CD14-positive monocyte (primary cell): ENCODE data around the gene RIPOR3. TPM values are rescaled to one million over a fixed set of nuclear protein-coding genes. Genes with fewer than 3 reads are reported as not detected.

Experiments used
- DNase-seq, 3 donors: peaks; one replicate each; pipeline ENCODE4 v3.0.0-alpha.2; 2011 to 2022
- H2AFZ ChIP-seq: 2 replicates; pipeline ENCODE4 v1.6.0; 2012; ENCODE audit warnings: mild to moderate bottlenecking, low read depth, low read length, inconsistent platforms; ENCODE audit not compliant: insufficient read depth, poor library complexity, severe bottlenecking
- H3K27ac ChIP-seq, 2 donors: 1 replicate in 1 of 2; 2 replicates in 1 of 2; pipeline ENCODE4 v1.5.1; 2012 to 2013; ENCODE audit warnings: low read length in 2 of 2, control low read depth in 1 of 2, inconsistent platforms in 1 of 2, low read depth in 1 of 2, mild to moderate bottlenecking in 1 of 2
- H3K27me3 ChIP-seq, 2 donors: one replicate each; pipeline versions ENCODE4 v1.6.0 to v1.6.1; 2011 to 2013; ENCODE audit warnings: low read length in 2 of 2; ENCODE audit not compliant: control insufficient read depth in 2 of 2, insufficient read depth in 2 of 2
- H3K36me3 ChIP-seq, 2 donors: replicated peaks in 1 of 2; 1 replicate in 1 of 2; 2 replicates in 1 of 2; pipeline versions ENCODE4 v1.5.1 to v1.6.1; 2012 to 2013; ENCODE audit warnings: low read length in 2 of 2, control low read depth in 1 of 2, inconsistent platforms in 1 of 2, mild to moderate bottlenecking in 1 of 2; ENCODE audit not compliant: insufficient read depth in 2 of 2, control insufficient read depth in 1 of 2
- H3K4me1 ChIP-seq, 2 donors: 1 replicate in 1 of 2; 2 replicates in 1 of 2; pipeline versions ENCODE4 v1.5.1 to v1.6.1; 2012 to 2013; ENCODE audit warnings: low read length in 2 of 2, control low read depth in 1 of 2, inconsistent platforms in 1 of 2, mild to moderate bottlenecking in 1 of 2, moderate library complexity in 1 of 2; ENCODE audit not compliant: insufficient read depth in 2 of 2, control insufficient read depth in 1 of 2
- H3K4me2 ChIP-seq: replicated peaks from 2 replicates; pipeline ENCODE3; 2012; ENCODE audit warnings: low read length, moderate library complexity, mild to moderate bottlenecking; ENCODE audit not compliant: poor library complexity, severe bottlenecking; ENCODE audit errors: extremely low read depth
- H3K4me3 ChIP-seq, 3 experiments: fragments of 200-600 bp in 1 of 3; sonication (generic) in 1 of 3; replicated peaks in 1 of 3; 1 replicate in 2 of 3; 2 replicates in 1 of 3; pipeline ENCODE4 v1.5.1; 2011 to 2013; ENCODE audit warnings: low read length in 3 of 3, mild to moderate bottlenecking in 3 of 3, control low read depth in 2 of 3, low read depth in 2 of 3, inconsistent platforms in 1 of 3, moderate library complexity in 1 of 3
- H3K79me2 ChIP-seq: 2 replicates; pipeline ENCODE4 v1.6.0; 2012; ENCODE audit warnings: mild to moderate bottlenecking, control low read depth, inconsistent platforms, low read length, moderate library complexity; ENCODE audit not compliant: insufficient read depth
- H3K9ac ChIP-seq: 2 replicates; pipeline ENCODE4 v1.6.0; 2017; ENCODE audit warnings: low read length, mild to moderate bottlenecking; ENCODE audit not compliant: insufficient read depth, poor library complexity, severe bottlenecking
- H3K9me3 ChIP-seq, 2 donors: replicated peaks in 1 of 2; 1 replicate in 1 of 2; 2 replicates in 1 of 2; pipeline versions ENCODE4 v1.5.1 to v1.6.1; 2012 to 2013; ENCODE audit warnings: low read length in 2 of 2, control low read depth in 1 of 2; ENCODE audit not compliant: control insufficient read depth in 1 of 2, insufficient read depth in 1 of 2
- H4K20me1 ChIP-seq: 2 replicates; pipeline ENCODE4 v1.6.0; 2012; ENCODE audit warnings: mild to moderate bottlenecking, low read length, control low read depth, moderate library complexity; ENCODE audit not compliant: insufficient read depth
- H3K27ac Mint-ChIP-seq, 7 donors: one replicate each; pipeline ENCODE4 v1.8.0; 2020; ENCODE audit warnings: mild to moderate bottlenecking in 7 of 7, mixed read lengths in 7 of 7, moderate library complexity in 6 of 7, inconsistent platforms in 2 of 7
- H3K27me3 Mint-ChIP-seq, 3 donors: one replicate each; pipeline ENCODE4 v1.8.0; 2021 to 2022; ENCODE audit warnings: low read depth in 3 of 3, mild to moderate bottlenecking in 3 of 3, mixed read lengths in 3 of 3, moderate library complexity in 3 of 3, inconsistent platforms in 1 of 3
- H3K36me3 Mint-ChIP-seq, 2 donors: one replicate each; pipeline ENCODE4 v1.8.0; 2020; ENCODE audit warnings: mixed read lengths in 2 of 2, inconsistent platforms in 1 of 2, mild to moderate bottlenecking in 1 of 2
- H3K4me1 Mint-ChIP-seq: one replicate; pipeline ENCODE4 v1.8.0; 2020; ENCODE audit warnings: mild to moderate bottlenecking, mixed read lengths
- H3K4me3 Mint-ChIP-seq, 2 donors: one replicate each; pipeline ENCODE4 v1.8.0; 2020; ENCODE audit warnings: mild to moderate bottlenecking in 2 of 2, mixed read lengths in 2 of 2, moderate library complexity in 1 of 2
- H3K9me3 Mint-ChIP-seq, 7 donors: one replicate each; pipeline ENCODE4 v1.8.0; 2020 to 2022; ENCODE audit warnings: mixed read lengths in 7 of 7, mild to moderate bottlenecking in 6 of 7, moderate library complexity in 6 of 7, inconsistent platforms in 2 of 7
- CTCF ChIP-seq: fragments of 200-600 bp; IDR thresholded peaks from one replicate; pipeline ENCODE4 v1.8.0; 2022; ENCODE audit warnings: antibody characterized with exemption, mild to moderate bottlenecking
- WGBS: methylation state at CpG from one replicate; pipeline ENCODE4 v1.1.5; 2013; ENCODE audit warnings: missing lambda C conversion rate; ENCODE audit not compliant: insufficient coverage; 5-methylcytosine and 5-hydroxymethylcytosine counted together
- intact Hi-C, 2 donors: fragments of 100-400 bp; cut with micrococcal nuclease; formaldehyde crosslinking; loops; one replicate each; pipeline versions ENCODE4 v1.15.0 to v1.15.1; 2023
- polyA plus RNA-seq, 3 donors: library from polyadenylated mRNA; depleted of rRNA in 1 of 3; unstranded in 2 of 3; stranded (reverse) in 1 of 3; fragments of 300-500 nt in 2 of 3; fragments of >200 nt in 1 of 3; fragmentation: Illumina TruSeq in 2 of 3; gene quantifications; 1 replicate in 2 of 3; 2 replicates in 1 of 3; pipeline ENCODE4 v1.2.3, GENCODE V29; 2012 to 2021

Gene RIPOR3
- polyA plus RNA-seq, 3 donors: not detected

GRCh38 chr20:50630578-50631263 is 60.6 kb downstream of the RIPOR3 start:
- Mint-ChIP-seq H3K36me3 (no peaks in the 10 kb centered on the region), H3K4me1 (no peaks in the 10 kb centered on the region), H3K27me3 (peaks cover 1 to 11% (median 4%) of the 10 kb centered on the region in 3 donors), H3K9me3 (no peaks in the 10 kb centered on the region), H3K4me3 (no peak overlapping the region), H3K27ac (no peak overlapping the region)
- TF ChIP-seq CTCF: no peak
- Histone ChIP-seq H3K4me1 (no peaks in the 10 kb centered on the region), H3K9me3 (no peaks in the 10 kb centered on the region), H3K36me3 (no peaks in the 10 kb centered on the region), H3K4me2 (no peak overlapping the region), H3K9ac (no peak overlapping the region), H2AFZ (no peak overlapping the region), H3K27me3 (no peaks in the 10 kb centered on the region), H4K20me1 (no peaks in the 10 kb centered on the region), H3K79me2 (no peaks in the 10 kb centered on the region), H3K27ac (no peak overlapping the region), H3K4me3 (no peak overlapping the region)
- DNase-seq: no peak
- 100% methylated on average over 2 of the region's 21 CpGs for WGBS
- intact Hi-C loops: no loop called here

GRCh38 chr20:50629670-50630045 is 61.7 kb downstream of the RIPOR3 start:
- 100% methylated on average over 4 of the region's 7 CpGs for WGBS
- Histone ChIP-seq H3K27me3 (no peaks in the 10 kb centered on the region), H3K27ac (no peak overlapping the region), H4K20me1 (no peaks in the 10 kb centered on the region), H3K4me3 (no peak overlapping the region), H3K36me3 (no peaks in the 10 kb centered on the region), H3K9me3 (no peaks in the 10 kb centered on the region), H2AFZ (no peak overlapping the region), H3K4me1 (no peaks in the 10 kb centered on the region), H3K79me2 (no peaks in the 10 kb centered on the region), H3K4me2 (no peak overlapping the region), H3K9ac (no peak overlapping the region)
- no peak for TF ChIP-seq CTCF
- intact Hi-C loops: no loop called here
- Mint-ChIP-seq H3K36me3 (no peaks in the 10 kb centered on the region), H3K4me3 (no peak overlapping the region), H3K27me3 (peaks cover 3 to 9% (median 3%) of the 10 kb centered on the region in 3 donors), H3K4me1 (no peaks in the 10 kb centered on the region), H3K27ac (no peak overlapping the region), H3K9me3 (no peaks in the 10 kb centered on the region)
- no peak for DNase-seq
